GM18507 (cell line): ENCODE measurements around the gene PRKCH.
"Not testable (repeated sequence)": the region's sequence is repeated elsewhere in the genome, so short reads cannot be mapped to it uniquely, and the experiment has no call there.

ENCODE experiments used
- DNase-seq: peaks from one replicate; pipeline ENCODE4 v3.0.0; 2011; ENCODE audit warnings: low read depth; ENCODE audit not compliant: insufficient read length; ENCODE audit errors: extremely low spot score
- FAIRE-seq: peaks from 2 replicates; lab custom pipeline; 2011; peaks lifted over from hg19 to GRCh38; lab: Jason Lieb, UNC

Gene PRKCH

GRCh38 chr14:61300754-61301153 is 20.6 kb upstream of the PRKCH start:
- DNase-seq (no peak), FAIRE-seq (no peak)

DNA sequence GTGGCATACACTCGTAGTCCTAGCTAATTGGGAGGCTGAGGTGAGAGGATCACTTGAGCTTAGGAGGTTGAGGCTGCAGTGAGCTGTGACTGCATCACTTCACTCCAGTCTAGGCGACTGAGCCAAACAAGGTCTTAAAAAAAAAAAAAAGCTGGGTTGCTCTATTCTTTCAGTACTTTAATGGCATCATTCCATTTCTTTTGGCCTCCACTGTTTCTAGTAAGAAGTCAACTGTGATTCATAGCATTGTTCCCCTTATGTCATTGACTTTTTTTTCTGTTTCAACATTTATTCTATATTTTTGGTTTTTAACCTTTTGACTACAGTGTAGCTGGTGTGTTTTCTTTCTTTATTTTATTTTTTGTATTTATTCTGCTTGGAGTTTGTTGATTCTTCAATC is 16.7 kb upstream of the PRKCH start:
- FAIRE-seq (no peak), DNase-seq (no peak)

DNA sequence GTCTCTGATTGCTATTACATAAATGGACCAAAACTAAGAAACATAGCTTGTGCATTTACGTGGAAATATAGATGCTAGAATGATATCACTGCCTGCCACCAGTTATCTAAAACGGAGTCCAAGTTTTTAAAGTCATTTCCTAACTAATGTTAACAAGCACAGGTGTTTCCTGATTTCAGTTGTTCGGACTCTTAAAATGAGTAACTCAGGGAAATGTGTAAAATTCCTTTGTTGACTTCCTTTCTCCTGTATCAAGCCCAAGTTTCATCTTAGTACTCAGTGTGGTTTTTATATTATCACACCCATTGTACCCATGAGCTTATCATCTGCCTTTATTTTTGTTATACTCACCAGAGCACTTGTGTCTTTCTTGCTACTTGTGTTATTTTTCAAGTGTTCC is 13.2 kb upstream of the PRKCH start:
- no peak for DNase-seq
- no peak for FAIRE-seq

GRCh38 chr14:61308701-61309100 is 12.7 kb upstream of the PRKCH start:
- FAIRE-seq, DNase-seq: not testable (repeated sequence)

GRCh38 chr14:61315313-61315712 is 6.1 kb upstream of the PRKCH start:
- FAIRE-seq (no peak), DNase-seq (no peak)

- DNase-seq, result no peak
- FAIRE-seq, result no peak
Observed at GRCh38 chr14:61319086-61319485, 2.3 kb upstream of the PRKCH start.

DNA sequence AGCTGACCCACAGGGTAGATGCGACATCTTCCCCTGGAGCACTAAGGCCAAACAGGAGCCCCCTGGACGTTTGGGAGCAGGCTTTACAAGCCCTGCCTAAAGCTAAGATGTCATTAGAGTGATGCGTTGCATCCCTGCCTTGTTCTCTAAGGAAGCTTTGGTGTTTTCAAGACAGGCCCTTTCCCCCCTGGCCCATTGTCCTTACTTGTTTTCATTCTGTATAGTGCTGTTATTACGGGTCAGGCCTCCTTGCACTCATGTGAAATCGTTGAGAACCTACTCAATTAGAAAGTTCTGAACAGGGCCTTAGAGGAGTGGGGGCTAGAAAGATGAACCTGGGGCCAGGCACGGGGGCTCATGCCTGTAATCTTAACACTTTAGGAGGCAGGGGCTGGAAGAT is 1.7 kb upstream of the PRKCH start:
- DNase-seq (no peak), FAIRE-seq (no peak)

DNA sequence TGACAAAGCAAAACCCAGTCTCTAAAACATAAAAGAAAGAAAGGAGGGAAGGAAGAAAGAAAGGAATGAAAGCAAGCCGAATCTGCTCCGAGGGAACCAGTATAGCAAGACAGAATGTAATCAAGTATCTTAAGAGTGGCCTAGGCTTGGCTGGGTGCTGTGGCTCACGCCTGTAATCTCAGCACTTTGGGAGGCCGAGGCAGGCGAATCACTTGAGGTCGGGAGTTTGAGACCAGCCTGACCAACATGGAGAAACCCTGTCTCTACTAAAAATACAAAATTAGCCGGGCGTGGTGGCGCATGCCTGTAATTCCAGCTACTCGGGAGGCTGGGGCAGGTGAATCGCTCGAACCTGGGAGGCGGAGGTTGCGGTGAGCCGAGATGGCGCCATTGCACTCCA is 1.2 kb upstream of the PRKCH start:
- not testable (repeated sequence) for FAIRE-seq, DNase-seq

- DNase-seq (no peak), FAIRE-seq (no peak)
Observed at GRCh38 chr14:61320806-61321384, 484 bp upstream of the PRKCH start.

DNA sequence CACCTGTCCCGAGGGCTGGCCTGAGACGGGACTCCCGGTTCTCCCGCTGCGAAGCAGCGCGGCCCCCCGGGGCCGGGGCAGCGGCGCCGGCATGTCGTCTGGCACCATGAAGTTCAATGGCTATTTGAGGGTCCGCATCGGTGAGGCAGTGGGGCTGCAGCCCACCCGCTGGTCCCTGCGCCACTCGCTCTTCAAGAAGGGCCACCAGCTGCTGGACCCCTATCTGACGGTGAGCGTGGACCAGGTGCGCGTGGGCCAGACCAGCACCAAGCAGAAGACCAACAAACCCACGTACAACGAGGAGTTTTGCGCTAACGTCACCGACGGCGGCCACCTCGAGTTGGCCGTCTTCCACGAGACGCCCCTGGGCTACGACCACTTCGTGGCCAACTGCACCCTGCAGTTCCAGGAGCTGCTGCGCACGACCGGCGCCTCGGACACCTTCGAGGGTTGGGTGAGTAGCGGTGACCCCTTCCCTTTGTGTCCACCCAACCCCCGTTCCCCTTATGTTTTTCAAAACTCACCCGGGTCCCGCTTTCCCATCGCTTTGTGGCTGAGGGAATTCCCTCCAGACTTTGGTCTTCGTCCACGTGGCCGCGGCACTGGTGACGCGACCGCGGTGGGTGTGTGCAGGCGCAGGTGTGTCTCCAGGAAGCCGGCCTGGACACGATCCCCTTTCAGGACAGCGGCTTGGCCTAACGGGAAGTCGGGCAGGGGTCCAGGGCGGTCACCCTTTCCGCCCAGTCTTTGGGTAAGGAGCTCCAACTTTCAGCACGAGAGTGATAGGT is 826 bp downstream of the PRKCH start:
- DNase-seq (no peak), FAIRE-seq (no peak)

- no peak for FAIRE-seq
Observed at GRCh38 chr14:61322799-61323290, 1.5 kb downstream of the PRKCH start.

DNA sequence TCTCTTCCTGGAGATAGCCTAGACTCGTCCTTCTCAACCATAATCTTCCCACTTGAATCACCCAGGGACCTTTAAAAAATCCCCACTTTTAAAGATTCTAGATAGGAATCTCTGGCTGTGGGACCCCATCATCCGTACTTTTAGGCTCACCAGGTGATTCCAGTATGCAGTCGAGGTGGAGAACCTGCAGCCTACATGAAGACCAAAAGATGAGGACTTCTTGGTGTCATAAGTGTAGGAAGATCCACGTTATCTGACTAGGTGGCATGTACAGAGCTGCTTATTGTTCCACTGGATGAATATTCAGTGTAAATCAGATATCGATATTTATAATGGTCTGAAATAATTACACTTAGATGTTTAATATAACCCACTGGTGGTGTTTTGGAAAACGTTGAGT is 2.6 kb downstream of the PRKCH start:
- DNase-seq (no peak), FAIRE-seq (no peak)

More at GRCh38 chr14:61322799-61323290, 1.5 kb downstream of the PRKCH start:
- no peak for DNase-seq

GRCh38 chr14:61325166-61325565 is 3.8 kb downstream of the PRKCH start:
- peak; percentile 29 for FAIRE-seq
- DNase-seq, result no peak

- no peak for FAIRE-seq
Observed at GRCh38 chr14:61326146-61326545, 4.8 kb downstream of the PRKCH start.

DNA sequence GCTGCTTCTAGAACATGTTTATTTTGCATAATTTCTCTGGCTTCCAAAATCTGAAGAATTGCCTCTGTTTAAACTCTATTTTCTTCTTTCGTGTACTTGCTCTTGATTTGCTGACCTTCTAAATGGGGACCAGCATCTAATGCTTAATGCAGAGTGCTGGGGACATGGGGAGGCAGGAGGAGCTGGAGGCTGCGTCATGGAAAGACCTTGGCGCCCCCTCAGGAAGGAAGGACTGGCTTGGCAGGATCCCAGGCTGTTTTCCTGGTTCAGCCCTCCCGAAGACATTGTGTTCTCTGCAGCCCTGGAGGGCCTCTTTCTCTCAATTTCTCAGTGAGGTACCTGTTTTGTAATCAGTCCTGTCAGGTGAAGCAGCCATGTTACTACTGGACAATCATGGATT is 5.5 kb downstream of the PRKCH start:
- no peak for FAIRE-seq
- no peak for DNase-seq

More at GRCh38 chr14:61326146-61326545, 4.8 kb downstream of the PRKCH start:
- DNase-seq, result no peak

GRCh38 chr14:61328626-61329262 is 7.4 kb downstream of the PRKCH start:
- FAIRE-seq (no peak), DNase-seq (no peak)

DNA sequence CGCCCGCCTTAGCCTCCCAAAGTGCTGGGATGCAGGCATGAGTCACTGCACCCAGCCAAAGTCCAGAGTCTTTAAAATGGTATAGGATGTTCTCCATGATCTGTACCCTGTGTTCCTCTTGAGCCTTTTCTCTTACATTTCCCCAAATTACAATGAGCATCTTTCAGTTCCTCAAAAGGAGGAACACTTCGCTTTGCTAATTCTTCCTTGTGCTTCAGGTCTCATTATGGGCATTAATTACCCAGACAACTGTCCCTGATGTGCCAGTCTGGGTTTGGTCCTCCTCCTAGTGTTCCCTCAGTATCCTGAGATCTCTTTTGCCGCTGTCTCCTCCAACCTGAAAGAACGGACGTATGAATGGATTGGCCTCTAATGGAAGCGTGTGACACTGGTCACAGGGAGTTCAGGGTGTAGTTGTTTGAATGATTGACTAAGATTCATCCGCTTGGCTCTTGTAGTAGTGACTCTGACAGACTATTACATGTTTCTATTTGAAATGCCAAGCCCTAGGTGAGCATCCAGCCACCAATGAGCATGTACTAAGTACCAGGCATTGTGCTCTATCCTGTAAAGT is 8.2 kb downstream of the PRKCH start:
- FAIRE-seq (no peak), DNase-seq (no peak)

- FAIRE-seq (no peak), DNase-seq (no peak)
Observed at GRCh38 chr14:61330511-61330910, 9.1 kb downstream of the PRKCH start.

GRCh38 chr14:61331992-61332657 is 10.7 kb downstream of the PRKCH start:
- no peak for FAIRE-seq
- DNase-seq, result no peak

DNA sequence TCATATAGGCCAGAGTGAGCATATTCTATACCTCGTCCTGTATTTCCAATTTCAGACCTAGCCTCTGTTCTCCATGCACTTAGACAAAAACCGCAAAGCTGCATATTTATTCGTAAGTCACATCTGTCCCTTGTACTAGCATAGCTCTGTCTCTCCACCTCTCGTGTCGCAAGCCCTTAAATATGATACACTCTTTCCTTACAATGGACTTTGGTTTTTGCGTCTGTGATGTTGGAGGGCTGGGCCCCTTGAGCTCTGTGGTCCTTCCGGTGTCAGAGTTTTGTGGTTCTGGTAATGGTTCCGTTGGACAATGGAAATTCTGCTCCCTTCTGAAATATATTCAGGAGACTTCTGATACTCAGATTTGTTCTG is 11.3 kb downstream of the PRKCH start:
- FAIRE-seq, result no peak
- no peak for DNase-seq
